Measurements from ENCODE around the gene CFAP97D2.
A peak's percentile ranks its signal among the peaks of the same experiment; 100 is the strongest.

The CFAP97D2 gene

DNA sequence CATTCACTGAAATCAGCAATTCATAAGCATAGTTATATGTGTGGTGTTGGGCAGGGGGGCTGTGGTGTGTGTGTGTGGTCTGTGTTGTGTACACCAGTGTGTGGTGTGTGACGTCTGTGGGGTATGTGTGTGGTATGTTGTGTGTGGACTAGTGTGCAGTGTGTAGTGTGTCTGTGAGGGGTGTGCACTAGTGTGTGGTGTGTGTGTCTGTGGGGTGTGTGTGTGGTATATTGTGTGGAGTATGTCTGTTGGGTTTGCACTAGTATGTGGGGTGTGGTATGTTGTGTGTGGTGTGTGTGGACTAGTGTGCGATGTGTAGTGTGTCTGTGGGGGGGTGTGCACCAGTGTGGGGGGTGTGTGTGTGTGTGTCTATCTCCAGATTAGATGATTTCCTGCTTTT lies 48.5 kb downstream of the CFAP97D2 start:
- peak overlapping the region; percentile 79 for H3K27ac Mint-ChIP-seq
- H3K9me3 Mint-ChIP-seq: no peaks in the 10 kb centered on the region

DNA sequence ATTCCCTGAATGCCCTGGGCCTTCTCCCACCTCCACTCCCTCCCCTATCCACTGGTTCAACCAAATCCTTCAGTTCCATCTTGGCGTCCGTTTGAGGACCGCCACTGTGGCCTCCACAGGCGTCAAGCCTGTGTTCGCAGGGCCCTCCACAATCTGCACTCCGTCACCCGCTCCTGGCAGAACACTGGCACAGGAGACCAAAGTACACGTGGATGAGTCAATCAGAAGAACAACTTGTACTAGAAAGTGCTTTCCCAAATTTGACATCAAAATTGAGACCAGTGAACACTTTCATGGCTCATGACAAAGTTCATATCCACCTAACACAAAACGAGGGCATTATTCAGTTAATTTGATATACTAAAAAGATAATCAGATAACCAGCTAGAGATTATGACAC lies 49.1 kb downstream of the CFAP97D2 start:
- Mint-ChIP-seq H3K27me3 (peaks cover 26% of the 10 kb centered on the region), H3K27ac (no peak overlapping the region), H3K4me3 (no peak overlapping the region), H3K36me3 (no peaks in the 10 kb centered on the region), H3K4me1 (peaks cover 22% of the 10 kb centered on the region), H3K9me3 (no peaks in the 10 kb centered on the region)
- ATAC-seq: no peak

More for the DNA sequence above, 48.5 kb downstream of the CFAP97D2 start:
- H3K4me3 Mint-ChIP-seq: no peak overlapping the region
- peaks cover 26% of the 10 kb centered on the region for H3K27me3 Mint-ChIP-seq
- no peak for ATAC-seq
- H3K4me1 Mint-ChIP-seq: peaks cover 28% of the 10 kb centered on the region
- H3K36me3 Mint-ChIP-seq: no peaks in the 10 kb centered on the region

- H3K36me3 Mint-ChIP-seq: no peaks in the 10 kb centered on the region
- H3K9me3 Mint-ChIP-seq: no peaks in the 10 kb centered on the region
- H3K4me1 Mint-ChIP-seq: peaks cover 27% of the 10 kb centered on the region
- H3K4me3 Mint-ChIP-seq: no peak overlapping the region
- peaks cover 26% of the 10 kb centered on the region for H3K27me3 Mint-ChIP-seq
- ATAC-seq: no peak
- no peak overlapping the region for H3K27ac Mint-ChIP-seq
Observed at GRCh38 chr13:114229506-114229905, 50.4 kb downstream of the CFAP97D2 start.

DNA sequence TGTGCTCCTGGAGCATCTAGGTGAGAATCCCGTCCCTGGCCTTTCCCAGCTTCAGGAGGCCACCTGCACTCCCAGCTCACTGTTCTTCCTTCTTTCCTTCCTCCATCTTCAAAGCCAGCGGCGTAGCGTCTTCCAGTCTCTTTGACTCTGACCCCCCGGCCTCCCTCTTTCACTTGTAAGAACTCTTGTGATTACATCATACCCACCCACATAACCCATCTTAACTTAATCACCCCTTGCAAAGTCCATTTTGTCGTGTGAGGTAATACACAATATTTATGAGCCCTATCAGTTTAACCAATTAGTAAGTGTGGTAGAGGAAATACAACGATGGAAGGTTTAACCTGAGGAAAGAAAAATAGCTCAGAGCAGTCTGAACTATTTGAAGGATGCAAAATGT lies 51.1 kb downstream of the CFAP97D2 start:
- no peaks in the 10 kb centered on the region for H3K36me3 Mint-ChIP-seq
- H3K27ac Mint-ChIP-seq: no peak overlapping the region
- no peaks in the 10 kb centered on the region for H3K9me3 Mint-ChIP-seq
- H3K27me3 Mint-ChIP-seq: peaks cover 26% of the 10 kb centered on the region
- ATAC-seq: no peak
- no peak overlapping the region for H3K4me3 Mint-ChIP-seq
- H3K4me1 Mint-ChIP-seq: peaks cover 25% of the 10 kb centered on the region

- Mint-ChIP-seq H3K9me3 (no peaks in the 10 kb centered on the region), H3K36me3 (no peaks in the 10 kb centered on the region), H3K27me3 (peaks cover 26% of the 10 kb centered on the region), H3K4me1 (peaks cover 26% of the 10 kb centered on the region), H3K27ac (no peak overlapping the region), H3K4me3 (no peak overlapping the region)
- no peak for ATAC-seq
Observed at GRCh38 chr13:114230575-114230974, 51.5 kb downstream of the CFAP97D2 start.

GRCh38 chr13:114231886-114232285 lies 52.8 kb downstream of the CFAP97D2 start:
- Mint-ChIP-seq H3K27me3 (peaks cover 26% of the 10 kb centered on the region), H3K4me1 (peaks cover 23% of the 10 kb centered on the region), H3K27ac (no peak overlapping the region), H3K9me3 (no peaks in the 10 kb centered on the region), H3K36me3 (no peaks in the 10 kb centered on the region), H3K4me3 (no peak overlapping the region)
- ATAC-seq: no peak

GRCh38 chr13:114234266-114234644 lies 55.2 kb downstream of the CFAP97D2 start:
- Mint-ChIP-seq H3K36me3 (peaks cover 17% of the 10 kb centered on the region), H3K9me3 (no peaks in the 10 kb centered on the region), H3K4me1 (peaks cover 22% of the 10 kb centered on the region), H3K27ac (peak overlapping the region; percentile 89), H3K4me3 (peak overlapping the region; percentile 89), H3K27me3 (peaks cover 14% of the 10 kb centered on the region)
- ATAC-seq: no peak

GRCh38 chr13:114234645-114235421 lies 55.8 kb downstream of the CFAP97D2 start, which contains the start of gene CDC16:
Gene CDC16, plus strand, starts transcription at chr13:114234897. Its CDS starts 188 bp downstream, at chr13:114235085.
- no peaks in the 10 kb centered on the region for H3K9me3 Mint-ChIP-seq
- peak within 1 kb of the TSS; percentile 89 for H3K4me3 Mint-ChIP-seq
- H3K36me3 Mint-ChIP-seq: peaks cover 22% of the 10 kb centered on the region
- peak within 1 kb of the TSS; percentile 89 for H3K27ac Mint-ChIP-seq
- H3K27me3 Mint-ChIP-seq: peaks cover 12% of the 10 kb centered on the region
- peaks cover 22% of the 10 kb centered on the region for H3K4me1 Mint-ChIP-seq
- ATAC-seq: peak; percentile 96

- H3K27ac Mint-ChIP-seq: peak overlapping the region; percentile 89
- H3K36me3 Mint-ChIP-seq: peaks cover 23% of the 10 kb centered on the region
- ATAC-seq: no peak
- no peaks in the 10 kb centered on the region for H3K9me3 Mint-ChIP-seq
- peaks cover 22% of the 10 kb centered on the region for H3K4me1 Mint-ChIP-seq
- peak overlapping the region; percentile 89 for H3K4me3 Mint-ChIP-seq
- peaks cover 3% of the 10 kb centered on the region for H3K27me3 Mint-ChIP-seq
Observed at GRCh38 chr13:114235697-114236096, 56.6 kb downstream of the CFAP97D2 start.

- Mint-ChIP-seq H3K4me3 (peak overlapping the region; percentile 89), H3K36me3 (peaks cover 23% of the 10 kb centered on the region), H3K27me3 (no peaks in the 10 kb centered on the region), H3K4me1 (peaks cover 22% of the 10 kb centered on the region), H3K27ac (no peak overlapping the region), H3K9me3 (no peaks in the 10 kb centered on the region)
- ATAC-seq: no peak
Observed at GRCh38 chr13:114236227-114236626, 57.2 kb downstream of the CFAP97D2 start.

GRCh38 chr13:114237415-114238112 lies 58.5 kb downstream of the CFAP97D2 start:
- peaks cover 29% of the 10 kb centered on the region for H3K36me3 Mint-ChIP-seq
- peaks cover 22% of the 10 kb centered on the region for H3K4me1 Mint-ChIP-seq
- H3K27me3 Mint-ChIP-seq: no peaks in the 10 kb centered on the region
- no peaks in the 10 kb centered on the region for H3K9me3 Mint-ChIP-seq
- no peak overlapping the region for H3K27ac Mint-ChIP-seq
- no peak overlapping the region for H3K4me3 Mint-ChIP-seq
- ATAC-seq: no peak

DNA sequence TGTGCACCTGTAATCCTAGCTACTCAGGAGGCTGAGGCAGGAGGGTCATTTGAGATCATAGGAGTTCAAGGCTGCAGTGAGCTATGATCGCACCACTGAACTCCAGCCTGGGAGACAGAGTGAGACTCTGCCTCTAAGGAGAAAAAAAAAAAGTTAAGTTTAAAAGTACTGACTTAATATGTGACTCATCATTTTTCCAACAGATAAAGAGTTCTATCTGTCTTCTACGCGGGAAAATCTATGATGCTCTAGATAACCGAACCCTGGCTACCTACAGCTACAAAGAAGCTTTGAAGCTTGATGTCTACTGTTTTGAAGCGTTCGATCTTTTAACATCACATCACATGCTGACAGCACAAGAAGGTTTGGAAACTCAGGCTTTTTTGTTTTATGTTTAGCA lies 62.9 kb downstream of the CFAP97D2 start:
- Mint-ChIP-seq H3K4me3 (no peak overlapping the region), H3K36me3 (peaks cover 54% of the 10 kb centered on the region), H3K27ac (no peak overlapping the region), H3K27me3 (no peaks in the 10 kb centered on the region), H3K4me1 (peaks cover 6% of the 10 kb centered on the region), H3K9me3 (no peaks in the 10 kb centered on the region)
- no peak for ATAC-seq

- Mint-ChIP-seq H3K4me1 (no peaks in the 10 kb centered on the region), H3K27ac (no peak overlapping the region), H3K27me3 (no peaks in the 10 kb centered on the region), H3K36me3 (peaks cover 50% of the 10 kb centered on the region), H3K4me3 (no peak overlapping the region), H3K9me3 (no peaks in the 10 kb centered on the region)
- no peak for ATAC-seq
Observed at GRCh38 chr13:114243971-114244370, 64.9 kb downstream of the CFAP97D2 start.

DNA sequence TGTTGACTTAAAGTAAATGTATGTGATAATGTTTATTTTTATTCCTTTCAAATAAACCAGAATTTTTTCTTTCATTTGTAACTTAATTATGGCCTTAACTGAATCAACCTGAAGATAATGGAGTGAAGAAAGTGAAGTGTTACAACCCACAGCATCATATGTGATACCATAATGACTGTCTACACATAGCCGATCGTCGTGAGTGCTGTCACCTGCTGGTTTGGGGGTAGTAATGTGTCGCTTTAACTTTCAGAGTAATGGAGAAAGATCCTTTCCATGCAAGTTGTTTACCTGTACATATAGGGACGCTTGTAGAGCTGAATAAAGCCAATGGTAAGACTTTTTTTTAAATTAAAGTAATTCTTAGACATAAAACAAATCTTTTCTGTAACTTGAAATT lies 65.6 kb downstream of the CFAP97D2 start:
- H3K27ac Mint-ChIP-seq: no peak overlapping the region
- peaks cover 44% of the 10 kb centered on the region for H3K36me3 Mint-ChIP-seq
- ATAC-seq: no peak
- no peaks in the 10 kb centered on the region for H3K4me1 Mint-ChIP-seq
- no peaks in the 10 kb centered on the region for H3K27me3 Mint-ChIP-seq
- no peaks in the 10 kb centered on the region for H3K9me3 Mint-ChIP-seq
- H3K4me3 Mint-ChIP-seq: no peak overlapping the region

DNA sequence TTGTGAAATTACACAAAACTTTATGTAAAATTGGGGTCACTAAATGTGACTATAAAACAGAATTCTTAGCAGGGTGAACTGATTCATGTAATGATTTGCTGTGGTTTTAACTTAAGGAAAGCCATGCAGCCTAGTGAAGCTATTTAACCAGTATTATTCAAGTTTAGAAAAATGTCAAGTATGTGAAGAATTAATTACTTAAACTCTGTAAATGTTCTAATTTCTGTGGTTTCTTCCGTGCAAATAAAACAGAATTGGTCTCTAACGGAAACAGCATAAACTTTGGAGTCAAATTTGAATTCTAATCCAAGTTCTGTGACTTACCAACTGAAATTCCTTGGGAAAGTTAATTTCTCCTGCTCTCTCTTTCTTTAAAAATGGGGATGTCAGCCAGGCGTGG lies 69.0 kb downstream of the CFAP97D2 start:
- no peaks in the 10 kb centered on the region for H3K27me3 Mint-ChIP-seq
- H3K9me3 Mint-ChIP-seq: no peaks in the 10 kb centered on the region
- H3K27ac Mint-ChIP-seq: no peak overlapping the region
- H3K4me3 Mint-ChIP-seq: no peak overlapping the region
- no peaks in the 10 kb centered on the region for H3K4me1 Mint-ChIP-seq
- peaks cover 41% of the 10 kb centered on the region for H3K36me3 Mint-ChIP-seq
- no peak for ATAC-seq

DNA sequence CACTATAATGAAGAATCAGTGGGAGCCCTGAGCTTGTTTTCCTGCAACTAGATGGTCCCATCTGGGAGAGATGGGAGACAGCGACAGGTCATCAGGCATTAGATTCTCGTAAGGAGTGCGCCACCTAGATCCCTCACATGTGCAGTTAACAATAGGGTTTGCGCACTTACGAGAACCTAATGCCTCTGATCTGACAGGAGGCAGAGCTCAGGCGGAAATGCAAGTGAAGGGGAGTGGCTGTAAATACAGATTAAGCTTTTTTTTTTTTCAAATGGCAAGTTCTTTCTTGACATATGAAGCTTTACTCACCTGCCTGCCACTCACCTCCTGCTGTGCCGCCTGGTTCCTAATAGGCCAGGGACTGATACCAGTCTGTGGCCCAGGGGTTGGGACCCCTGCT lies 70.0 kb downstream of the CFAP97D2 start:
- ATAC-seq: no peak
- no peak overlapping the region for H3K4me3 Mint-ChIP-seq
- H3K9me3 Mint-ChIP-seq: no peaks in the 10 kb centered on the region
- H3K4me1 Mint-ChIP-seq: no peaks in the 10 kb centered on the region
- H3K27ac Mint-ChIP-seq: no peak overlapping the region
- H3K27me3 Mint-ChIP-seq: no peaks in the 10 kb centered on the region
- peaks cover 47% of the 10 kb centered on the region for H3K36me3 Mint-ChIP-seq

All from stimulated activated memory B cell treated with anti-CD40 and anti-IgM and Interleukin-4, amounts not matched to agents 10 μg/mL and 1 μg/mL and 100 μg/mL, for 72 hours (primary cell).